H1 (cell line): ENCODE measurements around the gene HRCT1. TPM values are rescaled to one million over a fixed set of nuclear protein-coding genes. Genes with fewer than 3 reads are reported as not detected.

Experiments used
- CBX5 ChIP-seq: fragments of 300-800, 300-1000 bp; sonication (generic); IDR thresholded peaks from 2 replicates; pipeline ENCODE4 v1.7.1; 2016; ENCODE audit warnings: antibody characterized with exemption, low read length, low read depth
- GTF2F1 ChIP-seq: IDR thresholded peaks from 2 replicates; pipeline ENCODE4 v1.6.1; 2012; ENCODE audit warnings: low read depth, low read length, improper control_type of control experiment, borderline replicate concordance
- KDM1A ChIP-seq: fragments of 200-600, 300-600 bp; sonication (generic); IDR thresholded peaks from 2 replicates; pipeline ENCODE4 v1.7.1; 2016; ENCODE audit warnings: mild to moderate bottlenecking, low read length, borderline replicate concordance
- KDM4A ChIP-seq: IDR thresholded peaks from one replicate; pipeline ENCODE4 v1.7.1; 2012; ENCODE audit warnings: low read depth, mild to moderate bottlenecking, moderate library complexity, low read length, inconsistent platforms; ENCODE audit not compliant: severe bottlenecking
- KDM5A ChIP-seq: fragments of 200-600 bp; IDR thresholded peaks from 2 replicates; pipeline ENCODE4 v1.7.1; 2012; ENCODE audit warnings: mild to moderate bottlenecking, low read length, inconsistent platforms, mixed read lengths
- POLR2AphosphoS5 ChIP-seq: IDR thresholded peaks from 2 replicates; pipeline ENCODE4 v1.6.1; 2011; ENCODE audit warnings: low read depth, low read length
- POU5F1 ChIP-seq: IDR thresholded peaks from 2 replicates; pipeline ENCODE4 v1.6.1; 2011; ENCODE audit warnings: low read depth, mild to moderate bottlenecking, low read length, moderate library complexity
- RBBP5 ChIP-seq: IDR thresholded peaks from 2 replicates; pipeline ENCODE4 v1.7.1; 2012; ENCODE audit warnings: low read depth, mild to moderate bottlenecking, inconsistent platforms, low read length, moderate library complexity, borderline replicate concordance
- TAF7 ChIP-seq: optimal IDR thresholded peaks from 2 replicates; pipeline ENCODE3; 2011; ENCODE audit warnings: low read depth, mild to moderate bottlenecking, inconsistent platforms, low read length, moderate library complexity, borderline replicate concordance
- polyA plus RNA-seq, 7 experiments: library from polyadenylated mRNA; depleted of rRNA in 3 of 7; stranded (reverse) in 5 of 7; unstranded in 2 of 7; fragments of >200 nt in 5 of 7; fragments of 200-250 nt in 2 of 7; gene quantifications; 1 replicate in 5 of 7; 2 replicates in 1 of 7; 4 replicates in 1 of 7; pipeline versions ENCODE4 v1.2.1 to v1.2.3, GENCODE V29; 2011 to 2013; ENCODE audit warnings: missing spikeins in 2 of 7, mixed read lengths in 2 of 7
- total RNA-seq: library from RNA; stranded (reverse); fragmentation: NEBNext Ultra II Directional; extraction: Animal tissue kit (Norgen Biotek cat#: 25700); gene quantifications from 2 replicates; pipeline ENCODE4 v1.2.1, GENCODE V29; 2021

The HRCT1 gene
- total and polyA plus RNA-seq, 2 of the 8 experiments (the other 6 are each of a cell fraction or from before 2014, with no cell fraction given), result not detected

- TF ChIP-seq KDM5A (no peak), TAF7 (no peak), POLR2AphosphoS5 (no peak), KDM1A (no peak), CBX5 (no peak), POU5F1 (no peak), RBBP5 (no peak), KDM4A (no peak), GTF2F1 (no peak)
Measured at GRCh38 chr9:35869621-35870216, 36.3 kb upstream of the HRCT1 start (continued).
